NCI-H524 (cell line): ENCODE results near the gene TRIB2.

ENCODE experiments used
- DNase-seq, 2 experiments: peaks; one replicate each; lab custom pipeline; 2025; lab: John Stamatoyannopoulos, UW

Gene TRIB2

DNA sequence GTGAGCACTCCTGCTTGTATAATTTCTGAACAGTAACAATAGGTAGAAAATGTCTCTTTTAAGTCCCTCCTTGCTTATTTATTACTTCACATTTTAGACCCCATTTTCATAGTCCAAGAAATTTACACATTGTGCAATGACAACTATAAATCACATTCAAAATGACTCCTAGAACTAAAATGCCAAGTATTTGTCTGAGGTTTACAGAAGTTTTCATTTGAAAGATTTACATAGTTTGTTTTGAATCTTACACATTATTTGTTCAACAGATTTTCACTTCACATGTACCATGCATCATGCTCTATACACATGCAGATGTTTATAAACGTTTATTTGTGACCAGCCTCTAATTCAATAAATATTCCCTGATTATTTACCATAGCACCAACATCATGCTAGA, 15.7 kb upstream of the TRIB2 start:
- no peak for DNase-seq

GRCh38 chr2:12701786-12702167, 15.0 kb upstream of the TRIB2 start:
- DNase-seq, result no peak

DNA sequence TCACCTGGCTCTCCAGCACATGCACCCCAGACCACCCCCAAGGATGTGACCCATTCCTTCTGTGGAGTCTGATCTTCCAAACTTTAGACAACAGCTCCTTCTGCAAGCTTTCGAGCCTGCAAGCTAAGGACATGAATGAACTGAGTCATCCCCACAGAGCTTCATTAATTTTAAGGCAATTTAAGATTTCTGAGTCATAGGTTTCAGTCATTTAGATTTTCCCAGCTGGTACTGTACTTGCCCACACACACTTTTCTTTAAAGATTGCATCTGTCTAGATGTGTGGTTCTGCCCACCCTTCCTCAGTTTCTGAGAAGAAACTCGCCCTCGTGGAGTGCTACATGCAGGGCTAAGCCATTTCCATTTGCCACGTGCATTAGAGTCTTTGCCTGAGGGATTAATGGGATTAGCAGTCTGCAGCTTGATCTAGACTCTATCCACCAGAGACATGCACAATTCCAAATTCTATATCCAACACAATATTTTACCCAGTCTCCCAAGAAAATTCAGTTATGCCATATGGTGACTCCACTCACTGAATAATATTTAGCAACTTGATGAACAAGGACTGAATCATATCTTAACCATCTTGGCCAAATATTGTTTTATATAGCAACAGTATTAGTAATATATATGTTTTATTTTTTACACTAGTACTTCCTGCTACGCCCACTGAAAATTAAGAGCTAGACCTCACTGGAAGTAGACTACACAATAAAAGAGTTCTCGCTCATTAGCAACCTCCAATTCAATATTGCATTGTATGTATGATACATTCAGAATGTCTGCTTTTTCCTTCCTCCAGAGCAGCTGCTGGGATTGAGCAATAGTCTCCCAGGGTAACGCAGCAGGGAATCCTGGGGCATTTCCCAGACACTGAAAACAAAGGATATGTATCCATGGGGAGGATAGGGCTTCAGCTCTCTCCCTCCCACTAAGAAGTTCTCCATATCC, 14.3 kb upstream of the TRIB2 start:
- DNase-seq, result peak; percentile 15 to 63

- no peak for DNase-seq
Observed at GRCh38 chr2:12704378-12704777, 12.4 kb upstream of the TRIB2 start.

DNA sequence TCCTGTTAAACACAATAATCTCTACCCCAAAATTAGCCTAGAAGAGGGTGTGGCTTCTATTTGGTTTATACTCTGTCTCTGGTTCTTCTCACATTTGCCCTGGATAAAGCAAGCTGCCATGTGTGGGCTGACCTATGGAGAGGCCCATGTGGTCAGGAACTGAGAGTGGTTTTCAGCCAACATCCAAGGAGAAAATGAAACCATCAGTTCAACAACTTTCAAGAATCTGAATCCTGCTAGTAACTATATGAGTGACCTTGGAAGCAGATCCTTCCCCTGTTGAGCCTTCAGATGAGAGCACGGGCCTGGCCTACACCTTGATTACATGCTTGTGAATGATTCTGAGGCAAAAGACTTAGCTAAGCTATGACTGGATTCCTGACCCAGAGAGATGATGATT, 11.5 kb upstream of the TRIB2 start:
- DNase-seq, result no peak

- no peak for DNase-seq
Observed at GRCh38 chr2:12705742-12706141, 11.0 kb upstream of the TRIB2 start.

- no peak for DNase-seq
Observed at GRCh38 chr2:12708508-12709206, 8.1 kb upstream of the TRIB2 start.

DNA sequence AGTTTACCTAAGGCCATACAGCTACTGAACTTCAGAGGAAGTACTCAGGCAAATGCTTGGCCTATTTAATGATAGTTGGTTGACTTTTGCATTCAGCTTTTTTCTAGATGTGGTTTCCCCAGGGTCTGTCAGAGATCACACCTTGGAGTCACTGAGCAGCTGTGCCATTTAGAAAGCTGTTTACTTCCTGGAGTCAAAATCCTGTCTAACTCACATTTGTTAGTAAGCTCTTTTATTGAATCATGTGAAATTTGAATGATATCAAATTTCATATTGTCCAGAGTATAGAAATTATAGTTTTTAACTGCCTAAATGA, 7.6 kb upstream of the TRIB2 start:
- no peak for DNase-seq

DNA sequence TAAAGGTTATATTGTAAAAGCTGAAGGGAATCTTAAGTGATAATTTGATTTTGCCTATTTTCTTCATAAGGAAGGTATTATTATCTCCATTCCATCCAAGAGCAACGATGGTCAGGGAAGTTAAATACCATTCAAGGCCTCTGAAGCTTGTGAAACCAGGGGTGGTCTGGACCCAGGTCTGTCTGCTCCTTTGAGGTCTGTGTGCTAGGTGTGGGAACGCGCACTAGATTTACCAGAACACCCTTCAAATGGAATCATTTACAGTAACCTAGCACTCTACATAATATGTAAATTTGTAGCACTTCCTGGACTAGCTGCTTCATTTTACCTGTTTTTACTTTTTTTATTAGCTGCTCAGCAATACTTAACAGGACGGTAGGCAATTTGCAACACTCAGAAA, 6.4 kb upstream of the TRIB2 start:
- no peak for DNase-seq

GRCh38 chr2:12711339-12711738, 5.4 kb upstream of the TRIB2 start:
- DNase-seq, result no peak

- no peak for DNase-seq
Observed at GRCh38 chr2:12712881-12713280, 3.9 kb upstream of the TRIB2 start.

DNA sequence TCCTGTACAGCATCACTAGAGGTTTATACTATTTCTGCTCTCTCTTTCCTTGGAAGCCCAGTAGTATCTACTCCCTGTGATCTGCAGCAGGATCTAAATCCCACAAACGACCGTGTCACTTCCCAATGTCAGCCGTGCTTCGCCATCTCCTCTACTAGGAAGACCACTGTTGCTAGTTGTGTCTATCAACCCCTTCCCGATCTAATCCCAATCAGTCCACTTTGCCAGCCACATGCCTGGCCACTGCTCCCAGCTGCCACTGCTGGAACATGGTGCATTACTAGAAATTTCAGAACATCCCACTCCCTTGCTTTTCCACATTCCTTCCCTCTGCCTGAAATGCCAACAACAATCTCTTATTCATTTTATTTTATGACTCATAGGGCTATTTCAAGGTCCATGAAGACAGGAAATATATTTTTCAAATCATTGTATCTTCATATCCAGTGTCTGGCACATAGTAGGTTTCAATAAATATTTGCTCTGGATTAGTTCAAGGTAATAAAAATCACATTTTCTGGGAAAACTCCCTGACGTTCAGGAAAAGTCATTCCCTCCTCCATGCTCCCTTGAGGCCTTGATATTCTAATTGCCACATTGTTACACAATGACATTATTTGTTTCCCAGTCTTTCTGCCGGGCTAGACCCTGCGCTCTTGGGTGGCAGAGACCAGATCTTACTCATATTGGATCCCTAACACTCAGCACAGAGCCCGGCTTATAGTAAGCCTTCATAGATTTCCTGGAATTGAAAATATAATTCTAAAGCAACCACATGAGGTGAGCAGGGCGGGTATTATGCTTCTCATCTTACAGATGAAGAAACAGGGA, 2.1 kb upstream of the TRIB2 start:
- DNase-seq, result no peak

- no peak for DNase-seq
Observed at GRCh38 chr2:12715258-12716031, 1.3 kb upstream of the TRIB2 start.

DNA sequence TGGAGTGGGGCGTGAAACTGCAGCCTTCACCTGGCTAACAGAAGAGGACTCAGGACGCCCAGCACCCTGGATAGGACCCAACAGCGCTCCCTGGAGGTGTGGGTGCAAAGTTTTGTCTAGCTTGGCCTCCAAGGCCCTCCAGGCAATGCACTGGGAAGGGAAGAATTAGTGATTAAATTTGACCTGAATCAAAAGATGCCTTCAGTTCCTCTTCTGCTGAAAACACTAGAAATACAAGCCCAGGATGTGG, 779 bp upstream of the TRIB2 start:
- DNase-seq, result peak; percentile 58 to 88

DNA sequence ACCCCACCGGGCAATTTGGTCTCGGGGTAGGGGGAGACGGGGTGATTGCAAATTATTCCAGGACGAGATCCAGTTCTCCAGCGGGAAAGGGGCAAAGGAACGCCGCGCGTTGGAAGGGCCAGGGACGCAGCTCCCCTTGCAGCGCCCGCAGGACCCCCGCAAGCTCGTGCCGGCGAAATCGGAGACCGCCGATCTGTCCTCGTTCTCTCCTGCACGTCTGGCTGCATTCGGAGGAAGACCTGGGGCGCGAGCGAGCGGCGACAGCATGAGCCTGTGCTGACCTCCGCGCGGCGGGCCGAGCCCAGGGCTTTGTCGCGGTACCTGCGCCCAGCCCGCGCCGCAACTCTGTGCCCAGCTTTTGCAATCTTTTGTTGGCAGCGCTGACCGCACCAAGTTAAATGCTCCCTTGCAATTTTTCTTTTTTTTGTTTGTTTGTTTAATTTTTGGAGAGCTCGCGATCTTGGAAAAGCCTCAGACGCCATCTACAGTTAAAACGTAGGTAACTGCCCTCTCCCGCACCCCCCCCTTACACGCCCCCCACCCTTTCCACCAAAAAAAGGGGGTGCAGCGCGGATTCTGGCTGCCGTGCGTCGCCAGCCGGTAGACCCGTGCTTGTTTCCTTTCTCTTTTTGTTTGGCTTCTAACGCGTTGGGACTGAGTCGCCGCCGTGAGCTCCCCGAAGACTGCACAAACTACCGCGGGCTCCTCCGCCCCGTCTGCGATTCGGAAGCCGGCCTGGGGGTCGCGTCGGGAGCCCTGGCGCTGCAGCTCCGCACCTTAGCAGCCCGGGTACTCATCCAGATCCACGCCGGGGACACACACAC, 667 bp downstream of the TRIB2 start:
- peak; percentile 50 to 76 for DNase-seq

GRCh38 chr2:12718015-12718671, 1.4 kb downstream of the TRIB2 start:
- DNase-seq, result peak; percentile 57 to 82

- DNase-seq, result peak; percentile 60 to 69
Observed at GRCh38 chr2:12718711-12719399, 2.1 kb downstream of the TRIB2 start.

GRCh38 chr2:12719400-12720277, 2.9 kb downstream of the TRIB2 start:
- peak in 1 of 2 experiments; percentile 45 for DNase-seq

GRCh38 chr2:12720278-12720620, 3.5 kb downstream of the TRIB2 start:
- no peak for DNase-seq
